HCT116 (cell line): ENCODE data around the gene ACKR3.

Experiments
- EZH2 ChIP-seq: fragments of 200-600 bp; sonication (generic); IDR thresholded peaks from 2 replicates; pipeline ENCODE4 v1.6.1; 2017; ENCODE audit warnings: antibody characterized with exemption, mixed run types
- EZH2phosphoT487 ChIP-seq: fragments of 200-600 bp; IDR thresholded peaks from 2 replicates; pipeline ENCODE4 v1.6.1; 2018; ENCODE audit warnings: antibody characterized with exemption, borderline replicate concordance
- POLR2A ChIP-seq: IDR thresholded peaks from 2 replicates; pipeline ENCODE4 v1.7.0; 2011; ENCODE audit warnings: borderline replicate concordance; ENCODE audit not compliant: insufficient read depth, insufficient read length; ENCODE audit errors: extremely low read depth
- ZFX ChIP-seq: fragments of 450-650 bp; IDR thresholded peaks from 2 replicates; pipeline ENCODE4 v1.6.1; 2017
- TF ChIP-seq, protein P1 (sequence below): IDR thresholded peaks from 2 replicates; pipeline ENCODE4 v1.6.1; 2011; ENCODE audit warnings: mild to moderate bottlenecking, low read length, moderate library complexity; ENCODE audit not compliant: insufficient replicate concordance; ENCODE audit errors: extremely low read depth
- TF ChIP-seq, protein P2 (sequence below), 3 experiments: fragments of 200-600 bp in 1 of 3; sonication (generic) in 1 of 3; IDR thresholded peaks in 2 of 3; conservative IDR thresholded peaks in 1 of 3; 2 replicates each; pipeline ENCODE4 v1.5.1; 2012 to 2017; ENCODE audit warnings: low read depth in 2 of 3, low read length in 2 of 3, antibody characterized with exemption in 1 of 3, borderline replicate concordance in 1 of 3, control low read depth in 1 of 3, mild to moderate bottlenecking in 1 of 3, mixed read lengths in 1 of 3, mixed run types in 1 of 3, moderate library complexity in 1 of 3; ENCODE audit not compliant: insufficient read depth in 1 of 3

DNA sequence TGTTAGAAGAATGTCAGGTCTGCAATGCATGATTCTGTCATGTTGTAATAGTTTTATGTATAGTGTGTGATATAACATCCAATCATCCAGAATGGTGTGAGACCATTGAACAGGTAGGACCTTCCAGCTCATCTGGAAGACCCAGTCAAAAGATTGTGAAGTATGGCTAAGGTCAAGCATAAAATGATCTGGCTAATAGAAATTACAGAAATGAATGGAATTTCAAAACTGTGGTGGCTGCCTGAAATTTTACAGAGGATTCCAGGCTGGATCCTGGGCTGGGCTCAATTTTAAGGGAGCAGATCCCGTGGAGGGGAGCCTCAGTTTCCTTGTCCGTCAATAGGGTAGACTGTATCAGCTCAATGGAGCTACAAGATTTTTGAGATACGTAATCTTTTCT, 39.1 kb downstream of the ACKR3 start:
- TF ChIP-seq ZFX (no peak), EZH2 (no peak), EZH2phosphoT487 (no peak), POLR2A (no peak)
- TF ChIP-seq, protein P1, sequence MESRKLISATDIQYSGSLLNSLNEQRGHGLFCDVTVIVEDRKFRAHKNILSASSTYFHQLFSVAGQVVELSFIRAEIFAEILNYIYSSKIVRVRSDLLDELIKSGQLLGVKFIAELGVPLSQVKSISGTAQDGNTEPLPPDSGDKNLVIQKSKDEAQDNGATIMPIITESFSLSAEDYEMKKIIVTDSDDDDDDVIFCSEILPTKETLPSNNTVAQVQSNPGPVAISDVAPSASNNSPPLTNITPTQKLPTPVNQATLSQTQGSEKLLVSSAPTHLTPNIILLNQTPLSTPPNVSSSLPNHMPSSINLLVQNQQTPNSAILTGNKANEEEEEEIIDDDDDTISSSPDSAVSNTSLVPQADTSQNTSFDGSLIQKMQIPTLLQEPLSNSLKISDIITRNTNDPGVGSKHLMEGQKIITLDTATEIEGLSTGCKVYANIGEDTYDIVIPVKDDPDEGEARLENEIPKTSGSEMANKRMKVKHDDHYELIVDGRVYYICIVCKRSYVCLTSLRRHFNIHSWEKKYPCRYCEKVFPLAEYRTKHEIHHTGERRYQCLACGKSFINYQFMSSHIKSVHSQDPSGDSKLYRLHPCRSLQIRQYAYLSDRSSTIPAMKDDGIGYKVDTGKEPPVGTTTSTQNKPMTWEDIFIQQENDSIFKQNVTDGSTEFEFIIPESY = no peak
- TF ChIP-seq, protein P2, sequence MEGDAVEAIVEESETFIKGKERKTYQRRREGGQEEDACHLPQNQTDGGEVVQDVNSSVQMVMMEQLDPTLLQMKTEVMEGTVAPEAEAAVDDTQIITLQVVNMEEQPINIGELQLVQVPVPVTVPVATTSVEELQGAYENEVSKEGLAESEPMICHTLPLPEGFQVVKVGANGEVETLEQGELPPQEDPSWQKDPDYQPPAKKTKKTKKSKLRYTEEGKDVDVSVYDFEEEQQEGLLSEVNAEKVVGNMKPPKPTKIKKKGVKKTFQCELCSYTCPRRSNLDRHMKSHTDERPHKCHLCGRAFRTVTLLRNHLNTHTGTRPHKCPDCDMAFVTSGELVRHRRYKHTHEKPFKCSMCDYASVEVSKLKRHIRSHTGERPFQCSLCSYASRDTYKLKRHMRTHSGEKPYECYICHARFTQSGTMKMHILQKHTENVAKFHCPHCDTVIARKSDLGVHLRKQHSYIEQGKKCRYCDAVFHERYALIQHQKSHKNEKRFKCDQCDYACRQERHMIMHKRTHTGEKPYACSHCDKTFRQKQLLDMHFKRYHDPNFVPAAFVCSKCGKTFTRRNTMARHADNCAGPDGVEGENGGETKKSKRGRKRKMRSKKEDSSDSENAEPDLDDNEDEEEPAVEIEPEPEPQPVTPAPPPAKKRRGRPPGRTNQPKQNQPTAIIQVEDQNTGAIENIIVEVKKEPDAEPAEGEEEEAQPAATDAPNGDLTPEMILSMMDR (IDR thresholded peaks at IDR 0.05 in 2 of 3, conservative IDR thresholded peaks at IDR 0.05 in 1 of 3; ENCODE audit: borderline replicate concordance in 1 of 3, insufficient read depth in 1 of 3, low read depth in 2 of 3, low read length in 2 of 3) = no peak
